WERI-Rb-1 (cell line): Measurements from ENCODE around the gene CPLANE1.

Experiments used
- DNase-seq: peaks from one replicate; pipeline ENCODE4 v3.0.0-alpha.2; 2020
- H3K27ac ChIP-seq: fragments of 250-450 bp; sonication (Bioruptor Pico); 2 replicates; pipeline ENCODE4 v1.5.1; 2020; ENCODE audit warnings: mild to moderate bottlenecking, moderate library complexity
- H3K27me3 ChIP-seq: fragments of 250-450 bp; sonication (Bioruptor Pico); 2 replicates; pipeline ENCODE4 v1.5.1; 2021; ENCODE audit warnings: mild to moderate bottlenecking, low read depth, moderate library complexity; ENCODE audit not compliant: insufficient read depth, severe bottlenecking
- H3K36me3 ChIP-seq: fragments of 250-450 bp; sonication (Bioruptor Pico); 2 replicates; pipeline ENCODE4 v1.5.1; 2020; ENCODE audit warnings: mild to moderate bottlenecking, moderate library complexity
- H3K4me3 ChIP-seq: 2 replicates; pipeline ENCODE4 v1.5.1; 2011; ENCODE audit warnings: low read depth, mild to moderate bottlenecking, control low read depth, low read length
- H3K9me3 ChIP-seq: fragments of 250-450 bp; sonication (Bioruptor Pico); 2 replicates; pipeline ENCODE4 v1.5.1; 2021; ENCODE audit warnings: mild to moderate bottlenecking, moderate library complexity; ENCODE audit not compliant: severe bottlenecking
- TF ChIP-seq, protein P1 (sequence below): IDR thresholded peaks from 2 replicates; pipeline ENCODE4 v1.5.1; 2011; ENCODE audit warnings: low read depth, mild to moderate bottlenecking, control low read depth, inconsistent platforms, low read length

The CPLANE1 gene

DNA sequence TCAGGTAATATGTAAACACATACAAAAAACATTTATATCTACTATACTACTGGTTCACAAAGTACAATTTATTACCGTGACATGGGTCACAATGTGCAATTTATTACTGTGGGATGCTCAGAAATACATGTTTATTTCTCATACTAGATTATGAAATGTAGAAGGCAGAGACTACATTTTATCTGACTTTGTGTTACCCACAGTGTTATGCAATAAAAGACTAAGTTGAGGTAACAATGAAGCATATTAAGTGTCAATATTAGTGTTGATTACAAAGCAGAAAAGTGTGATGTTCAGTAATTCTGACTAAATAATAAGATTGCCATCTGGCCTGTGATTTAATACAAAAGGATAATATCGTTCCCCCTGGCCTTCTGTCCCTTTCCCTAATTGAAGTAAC, 42.4 kb downstream of the CPLANE1 start:
- peaks cover 13% of the 10 kb centered on the region for H3K36me3 ChIP-seq
- no peaks in the 10 kb centered on the region for H3K9me3 ChIP-seq
- H3K27ac ChIP-seq, result no peak overlapping the region
- DNase-seq, result no peak
- H3K4me3 ChIP-seq, result no peak overlapping the region
- TF ChIP-seq, protein P1, sequence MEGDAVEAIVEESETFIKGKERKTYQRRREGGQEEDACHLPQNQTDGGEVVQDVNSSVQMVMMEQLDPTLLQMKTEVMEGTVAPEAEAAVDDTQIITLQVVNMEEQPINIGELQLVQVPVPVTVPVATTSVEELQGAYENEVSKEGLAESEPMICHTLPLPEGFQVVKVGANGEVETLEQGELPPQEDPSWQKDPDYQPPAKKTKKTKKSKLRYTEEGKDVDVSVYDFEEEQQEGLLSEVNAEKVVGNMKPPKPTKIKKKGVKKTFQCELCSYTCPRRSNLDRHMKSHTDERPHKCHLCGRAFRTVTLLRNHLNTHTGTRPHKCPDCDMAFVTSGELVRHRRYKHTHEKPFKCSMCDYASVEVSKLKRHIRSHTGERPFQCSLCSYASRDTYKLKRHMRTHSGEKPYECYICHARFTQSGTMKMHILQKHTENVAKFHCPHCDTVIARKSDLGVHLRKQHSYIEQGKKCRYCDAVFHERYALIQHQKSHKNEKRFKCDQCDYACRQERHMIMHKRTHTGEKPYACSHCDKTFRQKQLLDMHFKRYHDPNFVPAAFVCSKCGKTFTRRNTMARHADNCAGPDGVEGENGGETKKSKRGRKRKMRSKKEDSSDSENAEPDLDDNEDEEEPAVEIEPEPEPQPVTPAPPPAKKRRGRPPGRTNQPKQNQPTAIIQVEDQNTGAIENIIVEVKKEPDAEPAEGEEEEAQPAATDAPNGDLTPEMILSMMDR, result no peak
- no peaks in the 10 kb centered on the region for H3K27me3 ChIP-seq

DNA sequence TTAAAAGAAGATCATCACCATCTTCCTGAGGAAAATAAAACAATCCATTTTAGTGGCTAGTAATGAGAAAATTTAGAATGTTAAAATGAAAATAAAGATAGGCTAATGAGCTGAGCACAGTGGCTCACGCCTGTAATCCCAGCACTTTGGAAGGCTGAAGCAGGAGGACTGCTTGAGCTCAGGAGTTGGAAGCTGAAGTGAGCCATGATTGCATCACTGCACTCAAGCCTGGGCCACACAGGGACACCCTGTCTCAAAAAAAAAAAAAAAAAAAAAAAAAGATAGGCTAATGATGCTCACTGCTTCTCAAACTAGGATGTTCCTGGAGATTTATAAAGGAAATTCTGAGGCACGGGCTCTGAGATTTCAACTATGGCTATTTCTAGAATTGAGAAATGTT, 50.3 kb downstream of the CPLANE1 start:
- DNase-seq, result no peak
- no peak overlapping the region for H3K4me3 ChIP-seq
- H3K27me3 ChIP-seq, result no peaks in the 10 kb centered on the region
- peaks cover 31% of the 10 kb centered on the region for H3K36me3 ChIP-seq
- TF ChIP-seq, protein P1, result no peak
- H3K27ac ChIP-seq, result no peak overlapping the region
- H3K9me3 ChIP-seq, result no peaks in the 10 kb centered on the region

DNA sequence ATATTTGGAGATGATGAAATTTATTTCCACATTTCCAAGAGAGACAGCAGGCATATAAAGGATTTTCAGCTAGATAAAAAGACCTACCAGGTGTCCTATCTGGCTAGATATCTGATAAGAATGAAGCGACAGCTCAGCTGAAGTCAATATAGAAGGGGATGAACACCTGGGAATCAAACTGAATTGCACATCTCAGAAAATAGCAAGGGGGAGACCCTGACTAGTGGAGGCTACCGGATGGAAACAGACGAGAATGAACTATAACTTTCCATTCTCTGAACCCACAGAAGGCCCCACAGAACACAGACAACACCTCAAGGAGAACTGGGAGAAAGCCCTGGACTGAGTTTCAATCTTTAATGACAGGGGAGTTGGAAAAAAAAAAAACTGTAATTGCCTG, 51.1 kb downstream of the CPLANE1 start:
- DNase-seq, result no peak
- Histone ChIP-seq H3K27me3 (no peaks in the 10 kb centered on the region), H3K9me3 (no peaks in the 10 kb centered on the region), H3K4me3 (no peak overlapping the region), H3K27ac (no peak overlapping the region), H3K36me3 (peaks cover 31% of the 10 kb centered on the region)
- TF ChIP-seq, protein P1, result no peak

DNA sequence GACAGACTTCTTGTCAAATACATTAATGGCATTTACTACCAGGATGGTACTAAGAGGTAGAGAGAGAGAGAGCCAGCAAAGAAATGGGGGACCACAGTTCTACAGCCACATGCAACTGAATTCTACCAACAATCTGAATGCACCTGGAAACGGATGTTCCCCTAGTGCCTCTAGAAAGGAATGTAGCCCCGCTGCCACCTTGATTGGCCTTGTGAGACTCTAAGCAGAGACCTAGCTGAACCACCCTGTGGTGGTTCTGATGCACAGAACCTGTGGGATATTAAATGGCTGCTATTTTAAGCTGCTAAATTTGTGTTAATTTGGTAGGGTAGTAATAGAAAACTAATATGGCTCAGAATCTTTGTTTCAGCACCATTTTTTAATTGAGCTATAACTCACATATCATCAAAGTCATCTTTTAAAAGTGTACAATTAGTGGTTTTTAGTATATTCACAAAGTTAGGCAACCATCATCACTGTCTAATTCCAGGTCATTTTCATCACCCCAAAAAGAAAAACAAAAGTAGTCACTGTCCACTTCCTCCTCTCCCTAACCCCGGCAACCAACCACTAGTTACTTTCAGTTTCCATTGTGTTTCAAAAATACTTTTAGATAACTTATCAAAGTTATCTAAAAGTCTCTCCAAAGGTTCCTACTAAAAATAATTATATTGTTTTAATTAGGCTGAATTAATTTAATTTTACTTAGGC, 51.7 kb downstream of the CPLANE1 start:
- H3K27ac ChIP-seq, result no peak overlapping the region
- H3K27me3 ChIP-seq, result no peaks in the 10 kb centered on the region
- DNase-seq, result no peak
- TF ChIP-seq, protein P1, result no peak
- H3K4me3 ChIP-seq, result no peak overlapping the region
- peaks cover 31% of the 10 kb centered on the region for H3K36me3 ChIP-seq
- H3K9me3 ChIP-seq, result no peaks in the 10 kb centered on the region

DNA sequence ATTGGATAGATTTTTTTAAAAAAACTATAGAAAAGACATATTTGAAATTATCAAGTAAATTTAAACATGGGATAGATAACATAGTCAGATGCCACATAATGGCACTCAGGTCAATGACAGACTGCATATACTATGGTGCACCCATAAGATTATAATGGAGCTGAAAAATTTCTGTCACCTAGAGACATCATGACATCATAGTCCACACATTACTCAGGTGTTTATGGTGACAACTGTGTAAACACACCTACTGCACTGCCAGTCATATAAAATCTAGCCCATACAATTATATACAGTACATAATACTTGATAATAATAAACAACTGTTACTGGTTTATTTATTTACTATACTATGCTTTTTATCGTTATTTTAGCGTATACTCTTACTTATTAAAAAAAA, 58.6 kb downstream of the CPLANE1 start:
- Histone ChIP-seq H3K4me3 (no peak overlapping the region), H3K27me3 (no peaks in the 10 kb centered on the region), H3K27ac (no peak overlapping the region), H3K36me3 (peaks cover 22% of the 10 kb centered on the region), H3K9me3 (no peaks in the 10 kb centered on the region)
- TF ChIP-seq, protein P1, result no peak
- DNase-seq, result no peak

DNA sequence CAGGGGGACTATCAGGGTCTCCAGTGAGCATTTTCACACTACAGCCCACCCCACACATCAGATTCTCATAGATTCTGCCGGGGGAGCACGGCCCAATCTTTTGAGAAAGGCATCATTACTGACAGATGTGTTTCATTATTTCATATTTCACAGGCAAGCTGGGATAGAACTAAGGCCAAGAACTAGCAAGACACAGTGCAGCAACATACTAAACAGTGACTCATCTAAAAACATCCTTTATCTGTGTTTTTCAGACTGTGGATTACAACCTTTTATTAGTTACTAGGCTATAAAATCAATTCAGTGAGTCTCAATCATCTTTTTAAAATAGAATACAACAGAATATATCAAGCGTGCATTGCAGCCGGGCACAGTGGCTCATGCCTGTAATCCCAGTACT, 59.8 kb downstream of the CPLANE1 start:
- no peaks in the 10 kb centered on the region for H3K9me3 ChIP-seq
- no peak for DNase-seq
- H3K36me3 ChIP-seq, result peaks cover 27% of the 10 kb centered on the region
- TF ChIP-seq, protein P1, result no peak
- H3K4me3 ChIP-seq, result no peak overlapping the region
- no peaks in the 10 kb centered on the region for H3K27me3 ChIP-seq
- H3K27ac ChIP-seq, result no peak overlapping the region
